ENCODE measurements around the gene ZC3H12C. TPM values are rescaled to one million over a fixed set of nuclear protein-coding genes. Genes with fewer than 3 reads are reported as not detected.

ZC3H12C gene
- total RNA-seq: 6.4 and 10.9 TPM in 2 replicates

GRCh38 chr11:110092515-110093406 lies at the start of gene ZC3H12C:
Gene ZC3H12C (plus strand): TSS chr11:110093392. CDS start chr11:110093412, 20 bp downstream.

Other genes with a start within 250 kb of the ZC3H12C start
- gene RDX, start 203.2 kb downstream of the ZC3H12C start, total RNA-seq: 57.8 and 64.6 TPM in 2 replicates

Measured in bronchus fibroblast of lung (primary cell).